ENCODE data around the gene GRAMD1A. TPM values are rescaled to one million over a fixed set of nuclear protein-coding genes. Genes with fewer than 3 reads are reported as not detected.

GRAMD1A gene
- total RNA-seq, 1 experiment from 2014 or later: 75.4 TPM

DNA sequence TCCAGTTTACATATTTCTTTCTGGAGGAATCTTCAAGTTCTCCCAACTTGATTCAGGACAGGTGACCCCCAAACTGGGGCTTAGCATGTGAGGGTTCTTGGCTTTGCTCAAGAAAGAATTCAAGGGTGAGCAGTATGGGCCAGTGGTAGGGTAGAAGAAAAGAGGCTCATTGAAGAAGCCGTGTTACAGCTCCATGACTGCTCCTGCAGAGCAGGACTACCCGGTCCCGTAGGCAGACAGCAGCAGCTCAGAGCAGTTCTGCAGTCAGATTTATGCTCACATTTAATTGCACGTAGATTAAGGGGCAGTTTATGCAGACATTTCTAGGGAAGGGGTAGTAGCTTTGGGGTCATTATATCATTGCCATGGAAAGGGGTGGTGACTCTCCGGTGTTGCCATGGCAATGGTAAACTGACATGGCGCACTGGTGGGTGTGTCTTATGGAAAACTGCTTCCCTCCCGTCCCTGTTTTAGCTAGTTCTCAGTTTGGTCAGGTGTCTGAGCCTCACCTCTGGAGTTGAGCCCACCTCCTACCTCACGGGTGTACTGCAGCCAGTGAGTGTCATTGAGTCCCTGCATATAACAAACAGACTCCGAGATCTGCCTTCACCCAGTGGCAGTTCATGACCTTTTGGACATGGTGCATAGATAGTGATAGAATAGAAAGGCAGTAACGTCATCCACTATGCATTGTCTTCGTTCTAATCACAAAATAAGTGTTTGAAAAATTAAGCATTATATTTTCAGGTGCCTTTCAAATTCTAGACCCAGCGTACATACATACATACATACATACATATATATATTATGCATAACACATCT lies 20.1 kb upstream of the GRAMD1A start:
- no peaks in the 10 kb centered on the region for H3K79me2 ChIP-seq (ENCODE audit: insufficient read depth, low read length)
- no peak overlapping the region for H3K4me3 ChIP-seq (replicated peaks in 1 of 2; ENCODE audit: low read depth in 1 of 2, low read length in 2 of 2)
- ATAC-seq: no peak
- no peak overlapping the region for H3K9ac ChIP-seq (ENCODE audit: low read length)
- no peak overlapping the region for H2AFZ ChIP-seq (ENCODE audit: low read depth, low read length, poor library complexity, severe bottlenecking)
- H3K4me1 ChIP-seq (ENCODE audit: control insufficient read depth in 1 of 2, insufficient read depth in 2 of 2, low read length in 2 of 2): no peaks in the 10 kb centered on the region
- ChIA-PET POLR2A (interaction anchor here (1.0 kb wide), 1 partner anchor 21 kb away, joined by 3 read pairs; no protein-coding TSS in a partner anchor), CTCF (no interaction called here), RAD21 (ENCODE audit: low non-redundant PET in 1 of 2, low total read pairs in 2 of 2, uncharacterized antibody in 2 of 2, unreplicated experiment in 2 of 2) (no interaction called here)
- H3K9me2 ChIP-seq (ENCODE audit: insufficient read depth): no peaks in the 10 kb centered on the region
- intact Hi-C loops (cut with micrococcal nuclease): loop anchor here (10.0 kb wide), 1 partner anchor 155 kb away; the partner anchor contains the start of genes FXYD1 and LGI4
- DNase-seq (ENCODE audit: low read depth, low spot score): no peak
- no peaks in the 10 kb centered on the region for H3K27me3 ChIP-seq (ENCODE audit: insufficient read depth, low read length)
- TF ChIP-seq SRF (IDR thresholded peaks at IDR 0.05; ENCODE audit: low read depth): no peak
- TF ChIP-seq, protein P1, sequence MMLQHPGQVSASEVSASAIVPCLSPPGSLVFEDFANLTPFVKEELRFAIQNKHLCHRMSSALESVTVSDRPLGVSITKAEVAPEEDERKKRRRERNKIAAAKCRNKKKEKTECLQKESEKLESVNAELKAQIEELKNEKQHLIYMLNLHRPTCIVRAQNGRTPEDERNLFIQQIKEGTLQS (IDR thresholded peaks at IDR 0.05): no peak
- no peak for TF ChIP-seq SP1 (IDR thresholded peaks at IDR 0.05; ENCODE audit: low read depth)
- TF ChIP-seq ELF1 (IDR thresholded peaks at IDR 0.05; ENCODE audit: borderline replicate concordance, low read depth): no peak
- TF ChIP-seq FOSL1 (IDR thresholded peaks at IDR 0.05; ENCODE audit: low read depth): no peak
- TF ChIP-seq RAD21 (IDR thresholded peaks at IDR 0.05; ENCODE audit: low read depth): no peak
- no peak for TF ChIP-seq POLR2A (IDR thresholded peaks at IDR 0.05; ENCODE audit: borderline replicate concordance, extremely low read depth, insufficient read depth, insufficient read length)
- TF ChIP-seq, protein P2, sequence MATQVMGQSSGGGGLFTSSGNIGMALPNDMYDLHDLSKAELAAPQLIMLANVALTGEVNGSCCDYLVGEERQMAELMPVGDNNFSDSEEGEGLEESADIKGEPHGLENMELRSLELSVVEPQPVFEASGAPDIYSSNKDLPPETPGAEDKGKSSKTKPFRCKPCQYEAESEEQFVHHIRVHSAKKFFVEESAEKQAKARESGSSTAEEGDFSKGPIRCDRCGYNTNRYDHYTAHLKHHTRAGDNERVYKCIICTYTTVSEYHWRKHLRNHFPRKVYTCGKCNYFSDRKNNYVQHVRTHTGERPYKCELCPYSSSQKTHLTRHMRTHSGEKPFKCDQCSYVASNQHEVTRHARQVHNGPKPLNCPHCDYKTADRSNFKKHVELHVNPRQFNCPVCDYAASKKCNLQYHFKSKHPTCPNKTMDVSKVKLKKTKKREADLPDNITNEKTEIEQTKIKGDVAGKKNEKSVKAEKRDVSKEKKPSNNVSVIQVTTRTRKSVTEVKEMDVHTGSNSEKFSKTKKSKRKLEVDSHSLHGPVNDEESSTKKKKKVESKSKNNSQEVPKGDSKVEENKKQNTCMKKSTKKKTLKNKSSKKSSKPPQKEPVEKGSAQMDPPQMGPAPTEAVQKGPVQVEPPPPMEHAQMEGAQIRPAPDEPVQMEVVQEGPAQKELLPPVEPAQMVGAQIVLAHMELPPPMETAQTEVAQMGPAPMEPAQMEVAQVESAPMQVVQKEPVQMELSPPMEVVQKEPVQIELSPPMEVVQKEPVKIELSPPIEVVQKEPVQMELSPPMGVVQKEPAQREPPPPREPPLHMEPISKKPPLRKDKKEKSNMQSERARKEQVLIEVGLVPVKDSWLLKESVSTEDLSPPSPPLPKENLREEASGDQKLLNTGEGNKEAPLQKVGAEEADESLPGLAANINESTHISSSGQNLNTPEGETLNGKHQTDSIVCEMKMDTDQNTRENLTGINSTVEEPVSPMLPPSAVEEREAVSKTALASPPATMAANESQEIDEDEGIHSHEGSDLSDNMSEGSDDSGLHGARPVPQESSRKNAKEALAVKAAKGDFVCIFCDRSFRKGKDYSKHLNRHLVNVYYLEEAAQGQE (IDR thresholded peaks at IDR 0.05; ENCODE audit: low read depth): no peak
- TF ChIP-seq SIN3A (IDR thresholded peaks at IDR 0.05; ENCODE audit: low read depth): no peak
- no peak for TF ChIP-seq CEBPB (IDR thresholded peaks at IDR 0.05; ENCODE audit: low read depth)
- no peak for TF ChIP-seq CBX3 (IDR thresholded peaks at IDR 0.05; ENCODE audit: low read depth)
- TF ChIP-seq ZNF274 (IDR thresholded peaks at IDR 0.05; ENCODE audit: low read depth, low read length): no peak
- no peak for TF ChIP-seq EZH2 (IDR thresholded peaks at IDR 0.05)
- TF ChIP-seq, protein P3, sequence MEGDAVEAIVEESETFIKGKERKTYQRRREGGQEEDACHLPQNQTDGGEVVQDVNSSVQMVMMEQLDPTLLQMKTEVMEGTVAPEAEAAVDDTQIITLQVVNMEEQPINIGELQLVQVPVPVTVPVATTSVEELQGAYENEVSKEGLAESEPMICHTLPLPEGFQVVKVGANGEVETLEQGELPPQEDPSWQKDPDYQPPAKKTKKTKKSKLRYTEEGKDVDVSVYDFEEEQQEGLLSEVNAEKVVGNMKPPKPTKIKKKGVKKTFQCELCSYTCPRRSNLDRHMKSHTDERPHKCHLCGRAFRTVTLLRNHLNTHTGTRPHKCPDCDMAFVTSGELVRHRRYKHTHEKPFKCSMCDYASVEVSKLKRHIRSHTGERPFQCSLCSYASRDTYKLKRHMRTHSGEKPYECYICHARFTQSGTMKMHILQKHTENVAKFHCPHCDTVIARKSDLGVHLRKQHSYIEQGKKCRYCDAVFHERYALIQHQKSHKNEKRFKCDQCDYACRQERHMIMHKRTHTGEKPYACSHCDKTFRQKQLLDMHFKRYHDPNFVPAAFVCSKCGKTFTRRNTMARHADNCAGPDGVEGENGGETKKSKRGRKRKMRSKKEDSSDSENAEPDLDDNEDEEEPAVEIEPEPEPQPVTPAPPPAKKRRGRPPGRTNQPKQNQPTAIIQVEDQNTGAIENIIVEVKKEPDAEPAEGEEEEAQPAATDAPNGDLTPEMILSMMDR (IDR thresholded peaks at IDR 0.05 in 2 of 3, conservative IDR thresholded peaks at IDR 0.05 in 1 of 3; ENCODE audit: borderline replicate concordance in 1 of 3, insufficient read depth in 1 of 3, low read depth in 2 of 3, low read length in 2 of 3): no peak
- TF ChIP-seq, protein P4, sequence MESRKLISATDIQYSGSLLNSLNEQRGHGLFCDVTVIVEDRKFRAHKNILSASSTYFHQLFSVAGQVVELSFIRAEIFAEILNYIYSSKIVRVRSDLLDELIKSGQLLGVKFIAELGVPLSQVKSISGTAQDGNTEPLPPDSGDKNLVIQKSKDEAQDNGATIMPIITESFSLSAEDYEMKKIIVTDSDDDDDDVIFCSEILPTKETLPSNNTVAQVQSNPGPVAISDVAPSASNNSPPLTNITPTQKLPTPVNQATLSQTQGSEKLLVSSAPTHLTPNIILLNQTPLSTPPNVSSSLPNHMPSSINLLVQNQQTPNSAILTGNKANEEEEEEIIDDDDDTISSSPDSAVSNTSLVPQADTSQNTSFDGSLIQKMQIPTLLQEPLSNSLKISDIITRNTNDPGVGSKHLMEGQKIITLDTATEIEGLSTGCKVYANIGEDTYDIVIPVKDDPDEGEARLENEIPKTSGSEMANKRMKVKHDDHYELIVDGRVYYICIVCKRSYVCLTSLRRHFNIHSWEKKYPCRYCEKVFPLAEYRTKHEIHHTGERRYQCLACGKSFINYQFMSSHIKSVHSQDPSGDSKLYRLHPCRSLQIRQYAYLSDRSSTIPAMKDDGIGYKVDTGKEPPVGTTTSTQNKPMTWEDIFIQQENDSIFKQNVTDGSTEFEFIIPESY (IDR thresholded peaks at IDR 0.05; ENCODE audit: extremely low read depth, insufficient replicate concordance, low read length): no peak
- TF ChIP-seq EZH2phosphoT487 (IDR thresholded peaks at IDR 0.05; ENCODE audit: borderline replicate concordance): no peak
- no peak for TF ChIP-seq TCF7L2 (IDR thresholded peaks at IDR 0.05; ENCODE audit: borderline replicate concordance, extremely low read depth, insufficient read depth, insufficient read length)
- H3K27ac ChIP-seq (ENCODE audit: low read depth, low read length): no peak overlapping the region
- no peak overlapping the region for H3K4me2 ChIP-seq (ENCODE audit: low read length)
- BruUV-seq (replicated peaks): no TSS peak
- no peaks in the 10 kb centered on the region for H3K36me3 ChIP-seq (ENCODE audit: control insufficient read depth in 1 of 2, insufficient read depth in 2 of 2, low read length in 2 of 2)
- H3K9me3 ChIP-seq (ENCODE audit: control insufficient read depth in 1 of 2, insufficient read depth in 1 of 2, low read depth in 1 of 2, low read length in 2 of 2): peaks cover 3 to 5% of the 10 kb centered on the region in 2 experiments; a peak in 2 of 4 replicates
- H4K20me1 ChIP-seq (ENCODE audit: insufficient read depth): no peaks in the 10 kb centered on the region
